Thymus (tissue), 11 donors: ENCODE measurements around the gene ABCD2. TPM values are rescaled to one million over a fixed set of nuclear protein-coding genes. Genes with fewer than 3 reads are reported as not detected.
"Not testable (repeated sequence)": the region's sequence is repeated elsewhere in the genome, so short reads cannot be mapped to it uniquely, and the experiment has no call there.

Experiments
- DNase-seq, 9 donors: peaks; one replicate each; pipeline ENCODE4 v3.0.0-alpha.2; 2013; ENCODE audit warnings: low spot score in 9 of 9, low read depth in 6 of 9, missing footprints in 1 of 9
- H3K27ac ChIP-seq, 2 donors: one replicate each; pipeline ENCODE4 v1.5.1; 2013; ENCODE audit warnings: control low read depth in 1 of 2, low read depth in 1 of 2, low read length in 1 of 2, mild to moderate bottlenecking in 1 of 2, moderate library complexity in 1 of 2
- H3K27me3 ChIP-seq, 2 donors: one replicate each; pipeline ENCODE4 v1.5.1; 2013; ENCODE audit warnings: low read length in 1 of 2; ENCODE audit not compliant: control insufficient read depth in 2 of 2, insufficient read depth in 1 of 2
- H3K36me3 ChIP-seq, 2 donors: one replicate each; pipeline ENCODE4 v1.5.1; 2013; ENCODE audit warnings: low read length in 1 of 2, mild to moderate bottlenecking in 1 of 2, moderate library complexity in 1 of 2; ENCODE audit not compliant: control insufficient read depth in 2 of 2, insufficient read depth in 2 of 2
- H3K4me1 ChIP-seq, 2 donors: one replicate each; pipeline ENCODE4 v1.5.1; 2013; ENCODE audit warnings: low read length in 2 of 2; ENCODE audit not compliant: control insufficient read depth in 2 of 2, insufficient read depth in 2 of 2
- H3K4me3 ChIP-seq, 2 donors: one replicate each; pipeline ENCODE4 v1.5.1; 2013; ENCODE audit warnings: low read length in 2 of 2, control low read depth in 1 of 2, mild to moderate bottlenecking in 1 of 2
- H3K9me3 ChIP-seq, 2 donors: one replicate each; pipeline ENCODE4 v1.5.1; 2013; ENCODE audit warnings: low read length in 1 of 2, mild to moderate bottlenecking in 1 of 2; ENCODE audit not compliant: control insufficient read depth in 2 of 2, insufficient read depth in 1 of 2
- WGBS: extraction: QIAGEN DNeasy Blood & Tissue Kit; methylation state at CpG from one replicate; pipeline ENCODE4 v1.1.7; 2013; 5-methylcytosine and 5-hydroxymethylcytosine counted together
- polyA plus RNA-seq: library from polyadenylated mRNA; stranded (reverse); fragments of 200-250 nt; gene quantifications from one replicate; pipeline ENCODE4 v1.2.3, GENCODE V29; 2013
- total RNA-seq: library from RNA; stranded (reverse); fragments of 120-200 nt; gene quantifications from one replicate; pipeline ENCODE4 v1.2.4, GENCODE V29; 2013
- donor health status: healthy.

Gene ABCD2
- total and polyA plus RNA-seq, 2 donors: 0.71 to 0.84 TPM

DNA sequence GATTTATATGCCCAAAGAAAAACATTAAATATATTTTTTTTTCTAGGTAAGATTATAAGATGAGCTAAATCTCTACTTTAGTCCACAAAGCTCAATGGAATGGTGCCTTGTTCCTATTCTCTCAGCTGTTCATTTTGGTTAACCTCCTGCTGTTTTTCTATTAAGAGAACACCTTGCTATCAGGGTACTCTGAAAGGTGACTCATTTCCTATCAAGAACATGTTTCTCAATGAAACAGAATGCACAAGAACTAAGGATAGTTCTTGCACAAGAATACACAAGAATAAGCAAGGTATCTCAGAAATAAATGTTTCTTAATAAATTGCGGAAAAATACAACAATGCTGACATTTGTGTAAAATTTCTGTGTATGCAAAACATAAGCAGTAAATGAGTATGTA lies 14.1 kb downstream of the ABCD2 start:
- no peaks in the 10 kb centered on the region for H3K4me1 ChIP-seq
- 98% methylated on average over 1 of the region's 1 CpG for WGBS
- no peaks in the 10 kb centered on the region for H3K36me3 ChIP-seq
- DNase-seq: no peak
- H3K4me3 ChIP-seq: no peak overlapping the region
- no peaks in the 10 kb centered on the region for H3K9me3 ChIP-seq
- H3K27ac ChIP-seq: no peak overlapping the region
- H3K27me3 ChIP-seq: no peaks in the 10 kb centered on the region

DNA sequence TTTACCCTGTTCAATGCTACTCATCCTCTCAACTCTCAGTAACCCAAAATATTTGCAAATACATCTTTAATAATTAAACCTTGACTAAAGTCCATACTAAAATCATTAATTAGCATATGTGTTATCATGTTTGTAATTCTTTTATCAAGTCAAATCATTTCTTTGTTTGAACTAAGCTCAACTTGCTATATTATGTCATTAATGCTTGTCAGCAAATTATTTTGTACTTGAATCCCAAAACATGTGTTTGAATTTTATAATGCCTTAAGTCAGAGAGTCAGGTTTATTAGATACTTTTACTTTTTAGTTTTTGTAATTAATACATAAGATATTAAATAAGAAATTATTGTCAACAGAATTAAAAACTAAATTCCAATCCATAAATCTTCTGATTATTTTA lies 16.5 kb downstream of the ABCD2 start:
- H3K36me3 ChIP-seq: no peaks in the 10 kb centered on the region
- no peak for DNase-seq
- H3K4me1 ChIP-seq: no peaks in the 10 kb centered on the region
- no peaks in the 10 kb centered on the region for H3K9me3 ChIP-seq
- no peaks in the 10 kb centered on the region for H3K27me3 ChIP-seq
- no peak overlapping the region for H3K4me3 ChIP-seq
- no peak overlapping the region for H3K27ac ChIP-seq

DNA sequence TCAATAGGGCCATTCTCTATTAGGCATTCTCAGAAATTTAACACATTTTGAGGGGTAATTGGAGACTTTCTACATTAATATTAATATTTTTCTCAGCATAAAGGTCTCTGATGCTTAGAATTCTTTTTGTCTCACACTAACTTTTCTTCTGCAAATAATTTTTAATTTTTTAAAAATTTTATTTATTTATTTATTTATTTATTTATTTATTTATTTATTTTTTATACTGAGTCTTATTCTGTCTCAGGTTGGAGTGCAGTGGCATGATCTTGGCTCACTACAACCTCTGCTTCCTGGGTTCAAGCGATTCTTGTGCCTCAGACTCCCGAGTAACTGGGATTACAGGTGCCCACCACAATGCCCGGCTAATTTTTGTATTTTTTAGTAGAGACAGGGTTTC lies 17.7 kb downstream of the ABCD2 start:
- not testable (repeated sequence) for H3K4me1 ChIP-seq, H3K27ac ChIP-seq, DNase-seq, H3K27me3 ChIP-seq, H3K9me3 ChIP-seq, H3K4me3 ChIP-seq, H3K36me3 ChIP-seq
- 97% methylated on average over 3 of the region's 3 CpGs for WGBS

DNA sequence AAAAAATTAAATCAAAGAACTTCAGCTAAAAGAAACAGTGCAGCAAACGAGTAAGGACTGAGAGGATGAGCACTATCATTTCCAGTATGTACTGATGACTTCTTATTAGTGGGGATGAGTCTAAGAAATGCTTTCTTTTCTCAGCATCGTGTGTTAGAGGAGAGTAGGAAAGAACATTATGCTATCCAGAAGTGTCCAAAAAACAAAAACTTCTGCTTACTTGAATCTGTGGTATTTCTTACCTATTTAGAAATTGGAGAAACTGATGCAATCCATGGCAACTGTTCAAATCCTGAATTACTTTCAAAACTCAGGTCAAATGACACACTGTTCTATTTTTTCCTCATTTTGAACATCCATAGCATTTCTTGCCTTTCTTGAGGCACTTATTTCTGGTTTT lies 23.7 kb downstream of the ABCD2 start:
- no peak overlapping the region for H3K4me3 ChIP-seq
- 85% methylated on average over 2 of the region's 2 CpGs for WGBS
- no peaks in the 10 kb centered on the region for H3K27me3 ChIP-seq
- no peak for DNase-seq
- no peak overlapping the region for H3K27ac ChIP-seq
- no peaks in the 10 kb centered on the region for H3K4me1 ChIP-seq
- no peaks in the 10 kb centered on the region for H3K9me3 ChIP-seq
- H3K36me3 ChIP-seq: no peaks in the 10 kb centered on the region

DNA sequence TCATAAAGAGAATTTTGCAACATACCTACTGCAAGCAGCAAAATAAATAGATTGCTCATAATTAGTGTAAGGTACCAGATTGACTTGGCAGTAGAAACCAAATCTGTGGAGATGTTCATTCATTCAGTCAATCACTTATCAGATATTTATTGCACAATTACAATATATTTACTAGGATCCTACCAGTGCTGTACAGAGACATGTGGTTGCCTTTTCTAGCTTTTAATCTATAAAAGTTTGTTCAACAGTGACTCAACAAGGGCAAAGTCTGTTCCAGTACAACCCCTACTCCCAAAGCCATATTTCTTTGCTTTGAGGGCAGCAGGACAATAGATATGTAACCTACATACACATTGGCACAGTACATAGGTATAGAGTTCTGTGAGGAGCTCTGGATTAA lies 27.3 kb downstream of the ABCD2 start:
- Histone ChIP-seq H3K36me3 (no peaks in the 10 kb centered on the region), H3K9me3 (no peaks in the 10 kb centered on the region), H3K4me1 (no peaks in the 10 kb centered on the region), H3K27ac (no peak overlapping the region), H3K27me3 (no peaks in the 10 kb centered on the region), H3K4me3 (no peak overlapping the region)
- DNase-seq: no peak

DNA sequence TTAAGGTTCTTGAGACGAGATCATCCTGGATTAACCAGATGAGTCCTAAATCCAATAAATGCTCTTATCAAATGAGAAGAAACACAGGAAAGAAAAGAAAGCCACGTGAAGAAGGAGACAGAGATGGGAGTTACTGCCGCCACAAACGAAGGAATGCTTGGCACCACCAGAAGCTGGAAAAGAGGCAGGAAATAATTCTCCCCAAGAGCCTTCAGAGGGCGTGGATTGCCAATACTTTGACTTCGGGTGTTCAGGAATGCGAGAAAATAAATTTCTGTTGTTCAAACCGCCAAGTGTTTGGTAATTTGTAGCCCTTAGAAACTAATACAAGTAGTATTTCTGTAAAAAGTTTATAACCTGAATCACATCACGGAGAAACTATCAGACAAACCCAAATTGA lies 31.3 kb downstream of the ABCD2 start:
- DNase-seq: no peak
- Histone ChIP-seq H3K9me3 (no peaks in the 10 kb centered on the region), H3K27ac (no peak overlapping the region), H3K36me3 (no peaks in the 10 kb centered on the region), H3K27me3 (no peaks in the 10 kb centered on the region), H3K4me1 (no peaks in the 10 kb centered on the region), H3K4me3 (no peak overlapping the region)
- WGBS: 89% methylated on average over 9 of the region's 9 CpGs

DNA sequence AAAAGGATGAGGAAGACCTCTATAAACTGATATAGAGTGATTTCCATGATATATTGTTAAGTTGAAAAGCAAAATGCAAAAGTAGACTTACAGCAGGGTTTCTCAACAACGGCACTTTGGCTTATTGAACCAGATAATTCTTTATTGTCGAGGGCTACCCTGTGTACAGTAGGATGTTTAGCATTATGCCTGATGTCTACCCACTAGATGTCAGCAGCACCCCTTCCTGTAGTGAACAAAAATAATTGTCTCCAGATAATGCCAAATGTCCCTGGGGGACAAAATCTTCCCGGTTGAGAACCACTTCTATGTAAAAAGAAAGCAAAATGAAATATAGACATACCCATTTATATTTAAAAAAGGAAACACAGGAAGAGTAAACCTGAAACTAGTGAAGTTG lies 32.4 kb downstream of the ABCD2 start:
- no peaks in the 10 kb centered on the region for H3K9me3 ChIP-seq
- no peaks in the 10 kb centered on the region for H3K36me3 ChIP-seq
- H3K27ac ChIP-seq: no peak overlapping the region
- H3K27me3 ChIP-seq: no peaks in the 10 kb centered on the region
- no peak overlapping the region for H3K4me3 ChIP-seq
- no peaks in the 10 kb centered on the region for H3K4me1 ChIP-seq
- 71% methylated on average over 3 of the region's 3 CpGs for WGBS
- DNase-seq: no peak

DNA sequence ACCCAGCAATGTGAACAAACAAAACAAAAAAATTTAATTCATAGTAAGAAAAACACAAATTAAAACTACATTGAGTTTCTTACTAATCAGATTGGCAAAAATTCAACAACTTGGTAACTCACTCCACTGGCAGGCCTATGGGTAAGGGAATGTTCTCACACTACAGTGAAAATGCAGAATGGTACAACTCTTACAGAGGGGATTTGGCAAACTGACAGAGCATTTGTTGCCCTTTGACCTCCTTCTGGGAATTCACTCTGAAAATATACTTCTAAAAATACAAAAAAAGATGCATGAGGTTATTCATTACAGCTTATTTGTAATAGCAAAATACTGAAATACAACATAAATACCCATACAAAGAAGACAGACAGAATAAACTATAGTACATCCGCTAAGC lies 32.8 kb downstream of the ABCD2 start:
- Histone ChIP-seq H3K36me3 (no peaks in the 10 kb centered on the region), H3K4me3 (no peak overlapping the region), H3K27ac (no peak overlapping the region), H3K27me3 (no peaks in the 10 kb centered on the region), H3K4me1 (no peaks in the 10 kb centered on the region), H3K9me3 (no peaks in the 10 kb centered on the region)
- DNase-seq: no peak
- 96% methylated on average over 1 of the region's 1 CpG for WGBS

DNA sequence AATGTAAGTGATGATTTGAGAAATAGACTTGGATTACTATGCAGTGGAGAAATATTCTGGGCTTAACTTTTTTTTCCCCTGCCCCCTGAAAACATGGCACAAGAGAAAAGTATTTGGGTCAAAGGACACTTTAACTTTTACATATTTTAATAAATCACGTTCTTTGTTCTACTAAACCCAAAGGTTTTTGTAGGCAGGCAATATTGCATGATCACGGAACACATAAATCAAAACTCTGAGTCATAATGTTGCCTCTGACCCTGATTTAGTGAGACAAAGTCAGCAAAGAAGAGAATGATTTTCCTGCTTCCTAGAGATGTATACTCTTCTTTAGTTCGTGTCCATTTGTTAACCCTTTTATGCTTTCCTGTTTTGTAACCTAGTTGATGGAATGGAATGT lies 38.0 kb downstream of the ABCD2 start:
- no peaks in the 10 kb centered on the region for H3K27me3 ChIP-seq
- no peak overlapping the region for H3K4me3 ChIP-seq
- no peak overlapping the region for H3K27ac ChIP-seq
- H3K4me1 ChIP-seq: no peaks in the 10 kb centered on the region
- WGBS: 69% methylated on average over 3 of the region's 3 CpGs
- no peaks in the 10 kb centered on the region for H3K36me3 ChIP-seq
- DNase-seq: no peak
- H3K9me3 ChIP-seq: no peaks in the 10 kb centered on the region

DNA sequence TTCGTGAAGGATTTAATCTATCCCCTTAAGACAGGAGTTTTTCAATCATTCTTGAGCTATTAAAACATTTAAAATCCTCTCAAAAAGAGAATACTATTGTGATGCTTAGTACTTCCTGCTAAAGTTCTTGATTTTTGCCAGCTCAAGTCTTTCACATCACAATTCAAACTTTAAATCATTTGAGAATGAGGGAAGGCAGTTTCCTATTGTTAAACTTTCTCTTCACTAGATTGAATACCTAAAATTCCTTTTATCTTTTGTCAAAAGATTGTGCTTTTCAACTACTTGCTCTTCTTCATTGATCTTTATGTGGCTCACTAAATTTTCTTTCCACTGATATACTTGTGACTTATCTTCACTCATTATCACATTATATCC lies 44.1 kb downstream of the ABCD2 start:
- 76% methylated on average over 1 of the region's 1 CpG for WGBS

More for the DNA sequence above, 44.1 kb downstream of the ABCD2 start:
- no peak for DNase-seq
- H3K9me3 ChIP-seq: no peaks in the 10 kb centered on the region
- H3K27ac ChIP-seq: no peak overlapping the region
- no peaks in the 10 kb centered on the region for H3K36me3 ChIP-seq
- no peak overlapping the region for H3K4me3 ChIP-seq
- no peaks in the 10 kb centered on the region for H3K27me3 ChIP-seq
- no peaks in the 10 kb centered on the region for H3K4me1 ChIP-seq
